HCT116 (cell line): ENCODE results near the gene VSX2.

Source experiments
- CEBPB ChIP-seq: IDR thresholded peaks from 2 replicates; pipeline ENCODE4 v1.6.1; 2012; ENCODE audit warnings: low read depth
- ELF1 ChIP-seq: IDR thresholded peaks from 2 replicates; pipeline ENCODE4 v1.6.1; 2012; ENCODE audit warnings: low read depth, borderline replicate concordance
- EZH2phosphoT487 ChIP-seq: fragments of 200-600 bp; IDR thresholded peaks from 2 replicates; pipeline ENCODE4 v1.6.1; 2018; ENCODE audit warnings: antibody characterized with exemption, borderline replicate concordance
- FOSL1 ChIP-seq: IDR thresholded peaks from 2 replicates; pipeline ENCODE4 v1.6.1; 2012; ENCODE audit warnings: low read depth
- POLR2A ChIP-seq: IDR thresholded peaks from 2 replicates; pipeline ENCODE4 v1.7.0; 2011; ENCODE audit warnings: borderline replicate concordance; ENCODE audit not compliant: insufficient read depth, insufficient read length; ENCODE audit errors: extremely low read depth

GRCh38 chr14:74297986-74298385 is 58.7 kb downstream of the VSX2 start:
- TF ChIP-seq EZH2phosphoT487 (no peak), CEBPB (no peak), ELF1 (no peak), POLR2A (no peak), FOSL1 (no peak)
